ENCODE results near the gene ZC2HC1B.

DNA sequence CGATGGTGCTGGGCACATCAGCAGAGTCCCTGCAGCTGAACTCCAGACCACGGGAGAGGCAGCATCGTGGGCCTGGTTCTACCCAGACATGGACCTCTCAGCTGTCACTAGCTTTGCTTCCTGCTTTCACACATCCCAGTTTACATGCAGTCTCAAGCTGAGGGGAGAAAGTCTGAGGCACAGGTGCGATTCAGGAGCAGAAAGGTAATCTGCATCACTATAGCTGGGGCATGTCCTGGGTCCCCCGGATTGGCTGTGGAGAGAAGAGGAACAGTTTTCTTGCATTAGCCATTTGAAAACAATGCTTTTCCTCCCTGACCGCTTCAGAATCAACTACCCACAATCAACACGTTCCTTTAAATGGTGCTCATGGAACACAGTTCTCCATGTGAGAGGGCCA lies 83.9 kb downstream of the ZC2HC1B start:
- TF ChIP-seq, protein P1, sequence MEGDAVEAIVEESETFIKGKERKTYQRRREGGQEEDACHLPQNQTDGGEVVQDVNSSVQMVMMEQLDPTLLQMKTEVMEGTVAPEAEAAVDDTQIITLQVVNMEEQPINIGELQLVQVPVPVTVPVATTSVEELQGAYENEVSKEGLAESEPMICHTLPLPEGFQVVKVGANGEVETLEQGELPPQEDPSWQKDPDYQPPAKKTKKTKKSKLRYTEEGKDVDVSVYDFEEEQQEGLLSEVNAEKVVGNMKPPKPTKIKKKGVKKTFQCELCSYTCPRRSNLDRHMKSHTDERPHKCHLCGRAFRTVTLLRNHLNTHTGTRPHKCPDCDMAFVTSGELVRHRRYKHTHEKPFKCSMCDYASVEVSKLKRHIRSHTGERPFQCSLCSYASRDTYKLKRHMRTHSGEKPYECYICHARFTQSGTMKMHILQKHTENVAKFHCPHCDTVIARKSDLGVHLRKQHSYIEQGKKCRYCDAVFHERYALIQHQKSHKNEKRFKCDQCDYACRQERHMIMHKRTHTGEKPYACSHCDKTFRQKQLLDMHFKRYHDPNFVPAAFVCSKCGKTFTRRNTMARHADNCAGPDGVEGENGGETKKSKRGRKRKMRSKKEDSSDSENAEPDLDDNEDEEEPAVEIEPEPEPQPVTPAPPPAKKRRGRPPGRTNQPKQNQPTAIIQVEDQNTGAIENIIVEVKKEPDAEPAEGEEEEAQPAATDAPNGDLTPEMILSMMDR (IDR thresholded peaks at IDR 0.05): no peak
- TF ChIP-seq ZFX (IDR thresholded peaks at IDR 0.05; ENCODE audit: borderline replicate concordance): no peak

Measured in 22Rv1 (cell line).